Cardiac muscle cell (in vitro differentiated cells and primary cell): ENCODE data around the gene APP. TPM values are rescaled to one million over a fixed set of nuclear protein-coding genes. Genes with fewer than 3 reads are reported as not detected.

Experiments
- DNase-seq, 2 donors: peaks; one replicate each; pipeline versions ENCODE4 v3.0.0 to v3.0.0-alpha.2; 2010 to 2017; ENCODE audit warnings: low read depth in 1 of 2, low spot score in 1 of 2
- H3K27ac ChIP-seq: fragments of 200-600 bp; sonication (generic); 2 replicates; pipeline ENCODE4 v1.5.1; 2016
- H3K27me3 ChIP-seq: fragments of 200-600 bp; sonication (generic); 2 replicates; pipeline ENCODE4 v1.6.0; 2016; ENCODE audit warnings: control low read depth
- H3K36me3 ChIP-seq: fragments of 200-600 bp; sonication (generic); 2 replicates; pipeline ENCODE4 v1.5.1; 2016; ENCODE audit warnings: control low read depth
- H3K4me1 ChIP-seq: fragments of 200-600 bp; sonication (generic); 2 replicates; pipeline ENCODE4 v1.8.1; 2017; ENCODE audit warnings: low read depth, mild to moderate bottlenecking, mixed run types
- H3K4me3 ChIP-seq: fragments of 200-600 bp; sonication (generic); 2 replicates; pipeline ENCODE4 v1.5.1; 2016; ENCODE audit warnings: mild to moderate bottlenecking
- H3K9me3 ChIP-seq: fragments of 200-600 bp; sonication (generic); 2 replicates; pipeline ENCODE4 v1.5.1; 2017; ENCODE audit warnings: low read depth, mild to moderate bottlenecking, control low read depth
- polyA plus RNA-seq: library from polyadenylated mRNA; unstranded; fragments of >200 nt; fragmentation: Nextera tagmentation; extraction: Ambion mirVana; gene quantifications from 2 replicates; pipeline ENCODE4 v1.2.1, GENCODE V29; 2016
- total RNA-seq: library from RNA; depleted of rRNA; stranded (reverse); fragments of >200 nt; gene quantifications from 2 replicates; pipeline ENCODE4 v1.2.3, GENCODE V29; 2016
- TF ChIP-seq, protein P1 (sequence below): IDR thresholded peaks from 2 replicates; pipeline ENCODE4 v1.5.1; 2012; ENCODE audit warnings: low read depth, mild to moderate bottlenecking, low read length

APP gene
- total and polyA plus RNA-seq, 2 experiments from 2014 or later, result 31.8 to 359 TPM

DNA sequence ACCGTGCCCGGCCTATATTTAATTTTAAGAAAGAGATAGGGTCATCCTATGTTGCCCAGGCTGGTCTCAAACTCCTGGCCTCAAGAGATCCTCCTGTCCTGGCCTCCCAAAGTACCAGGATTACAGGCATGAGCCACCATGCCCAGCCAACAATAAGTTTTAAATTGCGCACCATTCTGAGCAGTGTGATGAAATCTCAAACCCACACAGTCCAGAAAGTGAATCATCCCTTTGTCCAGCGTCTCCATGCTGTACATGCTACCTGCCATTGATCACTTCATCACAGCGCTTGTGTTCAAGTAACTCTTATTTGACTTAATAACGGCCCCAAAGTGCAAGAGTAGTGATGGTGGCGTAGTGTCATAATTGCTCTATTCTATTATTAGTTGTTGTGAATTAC, 75.4 kb downstream of the APP start:
- no peaks in the 10 kb centered on the region for H3K4me1 ChIP-seq
- no peaks in the 10 kb centered on the region for H3K27me3 ChIP-seq
- TF ChIP-seq, protein P1, sequence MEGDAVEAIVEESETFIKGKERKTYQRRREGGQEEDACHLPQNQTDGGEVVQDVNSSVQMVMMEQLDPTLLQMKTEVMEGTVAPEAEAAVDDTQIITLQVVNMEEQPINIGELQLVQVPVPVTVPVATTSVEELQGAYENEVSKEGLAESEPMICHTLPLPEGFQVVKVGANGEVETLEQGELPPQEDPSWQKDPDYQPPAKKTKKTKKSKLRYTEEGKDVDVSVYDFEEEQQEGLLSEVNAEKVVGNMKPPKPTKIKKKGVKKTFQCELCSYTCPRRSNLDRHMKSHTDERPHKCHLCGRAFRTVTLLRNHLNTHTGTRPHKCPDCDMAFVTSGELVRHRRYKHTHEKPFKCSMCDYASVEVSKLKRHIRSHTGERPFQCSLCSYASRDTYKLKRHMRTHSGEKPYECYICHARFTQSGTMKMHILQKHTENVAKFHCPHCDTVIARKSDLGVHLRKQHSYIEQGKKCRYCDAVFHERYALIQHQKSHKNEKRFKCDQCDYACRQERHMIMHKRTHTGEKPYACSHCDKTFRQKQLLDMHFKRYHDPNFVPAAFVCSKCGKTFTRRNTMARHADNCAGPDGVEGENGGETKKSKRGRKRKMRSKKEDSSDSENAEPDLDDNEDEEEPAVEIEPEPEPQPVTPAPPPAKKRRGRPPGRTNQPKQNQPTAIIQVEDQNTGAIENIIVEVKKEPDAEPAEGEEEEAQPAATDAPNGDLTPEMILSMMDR, result no peak
- no peaks in the 10 kb centered on the region for H3K9me3 ChIP-seq
- H3K27ac ChIP-seq, result no peak overlapping the region
- no peaks in the 10 kb centered on the region for H3K36me3 ChIP-seq
- no peak for DNase-seq
- no peak overlapping the region for H3K4me3 ChIP-seq

DNA sequence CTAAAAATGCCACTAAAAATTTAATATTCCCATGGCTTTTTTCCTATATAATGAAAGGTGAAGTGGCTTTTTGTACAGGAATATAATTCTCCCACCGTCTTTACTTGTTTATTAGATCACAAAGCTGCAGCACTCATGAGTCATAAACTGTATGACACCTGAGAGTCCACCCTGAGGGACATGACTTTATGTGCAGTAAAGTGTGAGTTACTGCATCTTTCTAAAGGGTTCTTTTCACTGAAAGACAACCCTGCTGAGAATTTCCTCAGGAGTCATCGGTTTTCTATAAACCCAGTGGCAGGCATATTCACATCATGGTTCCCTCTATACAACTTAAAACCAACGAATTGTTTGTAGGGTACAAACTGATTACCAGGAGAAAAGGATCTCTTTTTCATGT, 77.4 kb downstream of the APP start:
- TF ChIP-seq, protein P1, result no peak
- H3K27me3 ChIP-seq, result no peaks in the 10 kb centered on the region
- H3K4me3 ChIP-seq, result no peak overlapping the region
- peaks cover 5% of the 10 kb centered on the region for H3K36me3 ChIP-seq
- no peak for DNase-seq
- no peaks in the 10 kb centered on the region for H3K9me3 ChIP-seq
- no peak overlapping the region for H3K27ac ChIP-seq
- H3K4me1 ChIP-seq, result no peaks in the 10 kb centered on the region

DNA sequence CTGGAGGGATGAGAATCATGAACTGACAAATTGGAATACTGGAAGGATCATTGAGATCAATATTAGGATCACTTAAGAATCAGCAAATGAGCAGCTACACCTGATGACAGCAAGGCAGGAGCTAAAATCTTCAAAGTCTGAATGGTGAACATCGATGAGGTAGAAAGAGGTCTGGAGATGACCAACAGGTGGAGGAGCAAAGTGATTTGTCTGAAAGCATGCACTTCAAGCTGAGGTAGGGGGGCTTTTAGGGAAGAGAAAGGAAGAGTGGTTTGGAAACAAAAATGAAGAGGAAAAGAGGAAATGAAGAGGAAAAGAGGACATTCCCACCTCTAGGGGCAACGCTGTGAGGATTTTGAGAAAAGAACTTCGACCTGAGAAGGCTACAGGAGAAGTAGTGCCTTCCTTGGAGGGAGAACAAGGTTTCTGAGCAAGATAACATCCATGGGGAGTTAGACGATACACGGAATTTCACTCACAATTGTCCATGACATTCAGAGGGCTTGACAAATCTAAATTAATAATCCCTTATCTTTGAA, 79.0 kb downstream of the APP start:
- DNase-seq, result no peak
- Histone ChIP-seq H3K4me3 (no peak overlapping the region), H3K4me1 (no peaks in the 10 kb centered on the region), H3K9me3 (no peaks in the 10 kb centered on the region), H3K36me3 (peaks cover 5% of the 10 kb centered on the region), H3K27me3 (no peaks in the 10 kb centered on the region), H3K27ac (no peak overlapping the region)
- TF ChIP-seq, protein P1, result no peak

DNA sequence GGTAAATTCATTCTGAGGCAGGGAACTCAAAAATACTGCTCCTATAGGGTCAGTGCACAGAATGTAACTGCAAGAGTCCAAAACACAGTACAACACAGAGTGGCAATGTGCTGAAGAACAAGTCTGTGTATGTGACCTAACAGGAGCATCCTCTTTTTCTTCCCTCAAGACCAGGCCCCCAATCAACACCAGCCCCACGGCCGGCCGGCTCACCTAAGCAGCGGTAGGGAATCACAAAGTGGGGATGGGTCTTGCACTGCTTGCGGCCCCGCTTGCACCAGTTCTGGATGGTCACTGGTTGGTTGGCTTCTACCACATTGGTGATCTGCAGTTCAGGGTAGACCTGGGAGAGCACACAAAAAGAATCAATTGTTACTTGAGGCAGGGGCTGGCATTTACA, 80.8 kb downstream of the APP start:
- Histone ChIP-seq H3K36me3 (peaks cover 5% of the 10 kb centered on the region), H3K27me3 (no peaks in the 10 kb centered on the region), H3K27ac (no peak overlapping the region), H3K9me3 (no peaks in the 10 kb centered on the region), H3K4me3 (no peak overlapping the region), H3K4me1 (no peaks in the 10 kb centered on the region)
- no peak for DNase-seq
- TF ChIP-seq, protein P1, result no peak

DNA sequence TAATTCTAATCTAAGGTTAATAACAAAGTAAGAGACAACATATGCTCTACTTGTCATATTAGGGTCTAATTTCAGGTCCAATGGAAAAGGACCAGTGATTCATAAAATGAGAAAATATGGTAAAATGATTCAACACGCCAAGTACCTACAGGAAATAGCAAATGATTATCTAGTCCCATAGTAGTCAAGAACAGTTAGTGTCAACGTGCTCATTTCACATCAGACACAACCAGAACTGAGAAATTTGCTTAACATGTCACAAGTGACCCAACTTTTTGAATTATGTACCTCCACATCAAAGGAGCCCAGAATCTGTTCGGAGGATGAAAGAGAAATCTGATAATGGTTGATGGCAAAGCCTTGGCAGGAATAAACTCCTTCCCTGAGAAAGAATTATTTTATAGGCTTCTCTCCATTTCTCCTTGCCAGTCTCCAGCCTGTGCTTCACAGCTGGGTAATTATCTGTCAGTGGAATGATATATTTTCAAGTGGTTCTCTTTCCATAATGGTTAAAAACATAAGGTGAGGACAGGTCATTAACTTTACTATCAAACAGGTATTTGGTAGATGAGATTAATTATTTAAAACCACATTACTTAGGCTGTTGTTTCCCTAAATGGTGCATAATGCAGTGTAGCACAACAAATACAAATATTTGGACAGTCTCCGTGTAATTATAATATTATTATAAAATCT, 83.2 kb downstream of the APP start:
- Histone ChIP-seq H3K27ac (no peak overlapping the region), H3K27me3 (no peaks in the 10 kb centered on the region), H3K4me1 (peaks cover 7% of the 10 kb centered on the region), H3K9me3 (no peaks in the 10 kb centered on the region), H3K4me3 (no peak overlapping the region), H3K36me3 (peaks cover 5% of the 10 kb centered on the region)
- DNase-seq, result no peak
- TF ChIP-seq, protein P1, result no peak
